ENCODE measurements around the gene SLC7A1.

SLC7A1 gene

GRCh38 chr13:29548722-29549121, 46.8 kb downstream of the SLC7A1 start:
- no peak for TF ChIP-seq CTCF (IDR thresholded peaks at IDR 0.05; ENCODE audit: low read length, missing control alignments)
- DNase-seq (ENCODE audit: low read depth) = peak; percentile 39
- H3K4me3 ChIP-seq (replicated peaks; ENCODE audit: low read depth, low read length) = no peak overlapping the region

GRCh38 chr13:29547153-29547552, 48.3 kb downstream of the SLC7A1 start:
- DNase-seq (ENCODE audit: low read depth) = peak; percentile 80
- TF ChIP-seq CTCF (IDR thresholded peaks at IDR 0.05; ENCODE audit: low read length, missing control alignments) = no peak
- no peak overlapping the region for H3K4me3 ChIP-seq (replicated peaks; ENCODE audit: low read depth, low read length)

- no peak overlapping the region for H3K4me3 ChIP-seq (replicated peaks; ENCODE audit: low read depth, low read length)
- DNase-seq (ENCODE audit: low read depth) = no peak
- no peak for TF ChIP-seq CTCF (IDR thresholded peaks at IDR 0.05; ENCODE audit: low read length, missing control alignments)
Measured at GRCh38 chr13:29546662-29547061, 48.8 kb downstream of the SLC7A1 start.

GRCh38 chr13:29545988-29546387, 49.5 kb downstream of the SLC7A1 start:
- no peak for TF ChIP-seq CTCF (IDR thresholded peaks at IDR 0.05; ENCODE audit: low read length, missing control alignments)
- DNase-seq (ENCODE audit: low read depth) = no peak
- H3K4me3 ChIP-seq (replicated peaks; ENCODE audit: low read depth, low read length) = no peak overlapping the region

- no peak for TF ChIP-seq CTCF (IDR thresholded peaks at IDR 0.05; ENCODE audit: low read length, missing control alignments)
- H3K4me3 ChIP-seq (replicated peaks; ENCODE audit: low read depth, low read length) = no peak overlapping the region
- peak; percentile 29 for DNase-seq (ENCODE audit: low read depth)
Measured at GRCh38 chr13:29543230-29544215, 52.0 kb downstream of the SLC7A1 start.

- no peak for DNase-seq (ENCODE audit: low read depth)
- TF ChIP-seq CTCF (IDR thresholded peaks at IDR 0.05; ENCODE audit: low read length, missing control alignments) = no peak
- no peak overlapping the region for H3K4me3 ChIP-seq (replicated peaks; ENCODE audit: low read depth, low read length)
Measured at GRCh38 chr13:29542381-29542780, 53.1 kb downstream of the SLC7A1 start.
